NCI-H345 (cell line): ENCODE results near the gene SFN.
"Not testable (repeated sequence)": the region's sequence is repeated elsewhere in the genome, so short reads cannot be mapped to it uniquely, and the experiment has no call there.

Experiments used
- DNase-seq: peaks from one replicate; lab custom pipeline; 2025; lab: John Stamatoyannopoulos, UW

SFN gene

DNA sequence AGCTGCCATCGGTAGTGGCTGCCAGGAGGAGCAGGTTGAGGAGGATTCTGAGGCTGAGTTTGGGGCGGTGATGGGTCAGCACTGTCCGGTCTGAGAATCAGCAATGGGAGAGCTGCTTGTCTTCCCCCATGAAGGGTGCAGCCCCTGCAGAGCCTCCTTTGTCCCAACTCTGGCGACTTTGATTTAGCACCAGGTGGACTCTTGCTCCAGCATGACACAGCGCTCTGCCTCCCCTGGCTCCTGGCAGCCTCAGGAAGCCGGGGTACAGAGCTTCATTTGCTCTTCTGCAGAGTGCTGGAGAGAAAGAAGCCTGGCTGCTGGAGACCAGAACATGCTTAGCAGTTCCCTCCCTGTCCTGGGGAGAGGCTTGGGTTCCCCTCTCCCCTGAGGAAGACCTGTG, 23.2 kb upstream of the SFN start:
- DNase-seq, result no peak

DNA sequence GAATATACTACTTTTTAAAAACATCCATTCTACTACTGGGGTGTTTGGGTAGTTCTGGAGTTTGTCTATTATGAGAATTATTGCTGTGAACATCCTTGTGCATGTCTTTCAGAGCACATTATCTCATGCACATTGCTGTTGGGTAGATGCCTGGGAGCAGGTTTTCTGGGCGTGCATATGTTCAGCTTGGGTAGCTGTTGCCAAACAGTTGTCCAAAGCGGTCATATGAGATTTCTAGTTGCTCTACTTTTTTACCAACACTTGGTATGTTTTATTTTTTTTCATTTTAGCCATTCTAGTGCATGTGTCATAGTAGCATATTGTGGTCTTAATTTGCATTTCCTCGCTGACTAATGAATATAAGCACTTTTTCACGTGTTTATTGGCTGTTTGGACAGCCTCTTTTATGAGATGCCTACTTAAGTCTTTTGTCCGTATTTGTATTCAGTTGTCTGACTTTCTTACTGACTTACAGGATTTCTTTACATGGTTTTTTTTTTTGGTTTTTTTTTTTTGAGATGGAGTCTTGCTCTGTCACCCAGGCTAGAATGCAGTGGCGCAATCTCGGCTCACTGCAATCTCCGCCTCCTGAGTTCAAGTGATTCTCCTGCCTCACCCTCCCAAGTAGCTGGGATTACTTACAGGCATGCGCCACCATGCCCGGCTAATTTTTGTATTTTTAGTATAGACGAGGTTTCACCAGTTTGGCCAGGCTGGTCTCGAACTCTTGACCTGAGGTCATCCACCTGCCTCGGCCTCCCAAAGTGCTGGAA, 18.3 kb upstream of the SFN start:
- DNase-seq, result no peak

DNA sequence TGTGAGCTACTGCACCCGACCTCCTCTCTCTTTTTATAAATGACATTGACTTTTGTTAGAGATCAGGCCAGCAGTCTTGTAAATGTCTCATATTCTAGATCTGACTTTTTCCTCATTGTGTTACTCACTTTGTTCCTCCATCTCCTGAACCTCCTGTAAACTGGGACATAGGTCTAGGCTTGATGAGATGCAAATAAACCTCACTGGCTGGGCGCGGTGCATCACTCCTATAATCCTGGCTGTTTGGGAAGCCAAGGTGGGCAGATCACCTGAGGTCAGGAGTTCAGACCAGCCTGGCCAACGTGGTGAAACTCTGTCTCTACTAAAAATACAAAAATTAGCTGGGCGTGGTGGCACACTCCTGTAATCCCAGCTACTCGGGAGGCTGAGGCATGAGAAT, 15.1 kb upstream of the SFN start:
- DNase-seq, result not testable (repeated sequence)

DNA sequence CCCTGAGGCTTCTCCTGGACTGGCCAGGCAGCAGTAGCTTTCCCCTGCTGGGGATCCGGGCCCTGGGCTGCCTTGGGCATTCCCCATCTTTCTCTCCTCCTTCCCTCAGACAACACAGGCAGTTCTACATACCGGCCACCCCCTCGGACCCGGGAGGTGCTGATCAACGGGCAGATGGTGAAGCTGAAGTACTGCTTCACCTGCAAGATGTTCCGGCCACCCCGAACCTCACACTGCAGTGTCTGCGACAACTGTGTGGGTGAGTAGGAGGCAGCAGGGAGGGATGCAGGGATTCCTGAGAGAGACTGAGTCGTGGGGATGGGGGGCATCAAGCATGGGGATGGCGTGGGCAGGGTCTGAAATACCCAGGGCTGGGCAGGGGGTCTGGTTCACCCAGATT, 14.4 kb upstream of the SFN start:
- DNase-seq, result no peak

DNA sequence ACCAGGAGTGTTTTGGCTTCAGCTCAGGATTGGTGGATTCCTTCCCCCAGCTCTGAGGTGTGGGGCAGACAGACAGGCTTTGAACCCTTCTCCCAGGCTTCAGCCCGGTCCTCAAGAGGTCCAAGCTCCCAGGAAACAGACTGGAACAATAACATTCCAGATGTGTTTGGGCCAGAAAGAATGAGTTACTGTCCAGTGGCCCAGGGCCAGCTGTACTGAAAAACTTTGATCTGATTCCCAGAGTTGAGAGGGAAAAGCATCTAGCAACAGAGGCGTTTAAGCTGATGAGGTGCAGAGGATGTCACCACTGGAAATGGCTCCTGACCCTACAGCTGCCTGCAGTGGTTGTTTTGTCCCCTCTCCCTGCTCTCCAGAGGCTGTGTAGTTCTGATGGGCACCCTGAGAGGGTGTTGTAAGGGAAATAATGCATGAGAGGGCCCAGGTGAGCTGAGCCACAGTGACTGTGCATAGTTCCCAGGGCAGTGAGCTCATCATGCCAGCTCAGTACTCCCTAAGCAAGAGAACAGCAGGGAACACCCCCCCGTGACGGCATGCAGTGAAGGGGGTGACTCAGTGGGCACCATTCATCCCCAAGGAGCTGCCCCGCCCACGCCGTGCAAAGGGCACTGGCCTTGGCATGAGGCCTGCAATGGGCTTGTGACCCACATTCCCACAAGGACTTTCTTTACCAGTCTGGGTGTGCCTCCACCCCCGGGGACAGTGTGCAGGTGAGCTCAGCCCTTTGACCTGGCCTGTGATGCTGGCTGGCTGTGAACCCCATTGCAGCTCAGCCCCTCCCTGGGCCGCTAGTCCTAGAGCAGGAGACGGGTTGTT, 13.8 kb upstream of the SFN start:
- no peak for DNase-seq

DNA sequence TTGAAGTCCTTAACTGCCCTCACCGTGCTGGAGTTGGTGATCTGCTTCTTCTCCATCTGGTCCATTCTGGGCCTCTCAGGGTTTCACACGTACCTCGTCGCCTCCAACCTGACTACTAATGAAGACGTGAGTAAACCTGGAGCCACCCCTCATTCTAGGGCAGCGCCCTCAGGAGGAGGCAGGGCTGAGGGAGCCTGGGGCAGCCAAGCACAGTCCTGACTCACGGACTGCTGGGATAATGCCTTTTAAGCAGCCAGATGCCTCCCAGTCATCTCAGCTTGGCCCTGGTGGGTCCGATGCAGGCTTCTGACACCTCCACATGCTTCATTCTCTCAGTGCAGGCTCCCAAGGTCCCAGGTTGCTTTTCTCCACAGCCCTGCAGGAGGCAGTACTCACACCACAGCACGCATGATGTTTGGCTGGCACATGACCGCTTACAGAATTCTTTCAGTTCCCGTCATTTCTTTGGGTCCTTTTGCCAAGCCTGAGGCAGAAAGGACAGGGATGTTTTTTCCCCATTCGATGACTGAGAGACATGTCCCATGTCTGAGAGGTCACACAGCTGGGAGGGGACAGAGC, 11.8 kb upstream of the SFN start:
- no peak for DNase-seq

DNA sequence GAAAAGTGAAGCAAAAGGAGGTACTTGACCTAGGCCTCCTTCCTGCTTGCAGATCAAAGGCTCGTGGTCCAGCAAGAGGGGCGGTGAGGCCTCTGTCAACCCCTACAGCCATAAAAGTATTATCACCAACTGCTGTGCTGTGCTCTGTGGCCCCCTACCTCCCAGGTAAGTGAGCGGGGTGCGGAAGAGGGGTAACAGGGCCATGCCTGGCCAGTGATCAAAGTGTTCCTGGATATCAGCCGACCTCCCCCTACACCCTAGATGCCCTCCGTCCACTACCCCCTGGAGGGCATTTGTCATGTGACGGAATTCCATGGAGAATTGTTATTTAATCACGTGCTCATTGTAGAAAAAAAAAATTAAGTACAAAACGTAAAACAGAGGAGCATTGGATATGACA, 10.2 kb upstream of the SFN start:
- DNase-seq, result no peak

DNA sequence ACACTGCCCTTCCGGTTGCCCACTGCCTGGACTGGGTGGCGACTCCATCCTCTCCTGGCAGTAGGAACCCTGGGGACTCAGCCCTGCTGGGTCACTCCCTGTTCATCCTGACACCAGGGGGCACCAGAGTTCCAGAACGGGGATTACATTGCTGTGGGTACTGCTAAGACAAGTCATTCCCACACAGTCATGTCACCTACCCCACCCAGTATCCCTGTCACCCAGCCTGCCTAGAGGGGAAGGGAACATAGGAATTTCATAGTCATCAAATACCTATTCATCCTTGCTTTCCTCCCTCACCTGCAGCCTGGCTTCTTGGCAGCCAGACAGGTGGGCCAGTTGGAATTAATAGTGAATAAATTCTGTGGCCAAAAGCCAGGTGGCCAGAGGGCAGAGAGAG, 9.8 kb upstream of the SFN start:
- DNase-seq, result peak; percentile 77

DNA sequence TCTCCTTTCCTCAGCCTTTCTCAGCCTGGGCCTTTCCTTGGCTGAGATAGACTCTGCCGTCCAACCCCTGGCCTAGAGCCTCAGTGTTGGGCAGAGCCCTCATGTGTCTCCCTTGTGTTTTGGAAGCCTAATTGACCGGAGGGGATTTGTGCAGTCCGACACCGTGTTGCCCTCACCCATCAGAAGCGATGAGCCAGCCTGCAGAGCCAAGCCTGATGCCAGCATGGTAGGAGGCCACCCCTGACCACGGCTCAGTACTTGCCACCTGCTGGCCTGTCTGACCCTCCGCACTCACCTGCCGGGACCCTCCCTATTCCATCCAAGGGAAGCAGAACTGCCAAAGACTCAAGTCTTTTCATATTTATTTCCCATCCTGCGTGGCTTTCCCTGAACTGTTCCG, 9.3 kb upstream of the SFN start:
- DNase-seq, result no peak

DNA sequence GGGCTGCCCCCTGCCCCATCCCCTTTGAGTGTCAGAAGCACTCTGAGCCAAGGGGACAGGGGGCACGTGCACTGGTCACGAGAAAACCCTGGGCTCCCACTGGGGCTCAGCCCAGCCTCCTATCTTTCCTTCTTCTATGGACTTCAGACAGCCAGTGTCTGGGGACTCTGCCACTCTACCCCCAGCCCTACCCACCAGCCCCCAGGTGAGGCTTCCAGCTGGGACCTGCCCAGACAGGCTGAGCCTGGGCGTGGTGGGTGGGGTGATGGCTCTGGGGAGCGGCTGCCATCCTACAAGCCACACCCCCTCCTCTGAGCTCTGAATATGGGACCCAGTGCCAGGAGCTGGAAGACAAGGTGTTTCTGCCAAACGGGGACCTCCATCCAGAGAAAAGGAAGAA, 8.0 kb upstream of the SFN start:
- peak; percentile 22 for DNase-seq

DNA sequence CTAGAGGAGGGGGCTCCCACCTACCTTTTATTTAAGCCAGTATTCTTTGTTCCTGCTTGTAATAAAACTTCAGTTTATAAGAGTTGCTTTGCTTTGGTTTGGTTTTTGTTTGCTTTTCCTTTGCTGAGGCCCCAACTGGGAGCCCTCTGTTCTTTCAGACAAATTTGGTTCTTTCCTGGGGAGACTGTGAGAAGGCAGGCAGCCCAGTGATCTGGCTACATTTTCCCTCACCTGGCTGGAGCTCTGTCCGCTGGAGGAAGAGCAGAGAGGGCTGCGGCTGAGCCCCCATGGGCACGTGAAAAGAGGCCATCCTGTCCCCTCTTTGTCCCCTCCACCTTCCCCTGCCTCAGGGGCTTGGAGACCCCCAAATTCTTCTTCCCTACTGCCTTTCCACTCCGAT, 7.3 kb upstream of the SFN start:
- DNase-seq, result no peak

DNA sequence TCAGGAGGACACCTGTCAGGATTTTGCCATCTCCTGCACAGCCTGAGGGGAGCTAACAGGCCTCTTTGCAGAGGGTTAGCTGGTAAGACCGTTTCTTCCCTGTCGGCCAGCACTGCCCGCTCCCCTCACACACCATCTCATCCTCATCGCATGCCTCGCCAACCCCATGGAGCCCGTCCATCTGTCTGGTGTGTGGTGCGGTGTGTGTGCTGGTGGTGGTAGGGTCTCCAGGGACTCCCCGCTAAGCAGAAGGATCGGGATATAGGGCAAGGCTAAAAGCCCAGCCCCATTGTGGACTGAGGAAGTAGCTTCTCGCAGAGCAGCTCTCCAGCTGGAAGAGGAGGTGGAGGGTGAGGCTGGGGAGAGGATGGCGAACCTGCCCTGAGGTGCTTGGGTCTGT, 6.8 kb upstream of the SFN start:
- DNase-seq, result no peak

DNA sequence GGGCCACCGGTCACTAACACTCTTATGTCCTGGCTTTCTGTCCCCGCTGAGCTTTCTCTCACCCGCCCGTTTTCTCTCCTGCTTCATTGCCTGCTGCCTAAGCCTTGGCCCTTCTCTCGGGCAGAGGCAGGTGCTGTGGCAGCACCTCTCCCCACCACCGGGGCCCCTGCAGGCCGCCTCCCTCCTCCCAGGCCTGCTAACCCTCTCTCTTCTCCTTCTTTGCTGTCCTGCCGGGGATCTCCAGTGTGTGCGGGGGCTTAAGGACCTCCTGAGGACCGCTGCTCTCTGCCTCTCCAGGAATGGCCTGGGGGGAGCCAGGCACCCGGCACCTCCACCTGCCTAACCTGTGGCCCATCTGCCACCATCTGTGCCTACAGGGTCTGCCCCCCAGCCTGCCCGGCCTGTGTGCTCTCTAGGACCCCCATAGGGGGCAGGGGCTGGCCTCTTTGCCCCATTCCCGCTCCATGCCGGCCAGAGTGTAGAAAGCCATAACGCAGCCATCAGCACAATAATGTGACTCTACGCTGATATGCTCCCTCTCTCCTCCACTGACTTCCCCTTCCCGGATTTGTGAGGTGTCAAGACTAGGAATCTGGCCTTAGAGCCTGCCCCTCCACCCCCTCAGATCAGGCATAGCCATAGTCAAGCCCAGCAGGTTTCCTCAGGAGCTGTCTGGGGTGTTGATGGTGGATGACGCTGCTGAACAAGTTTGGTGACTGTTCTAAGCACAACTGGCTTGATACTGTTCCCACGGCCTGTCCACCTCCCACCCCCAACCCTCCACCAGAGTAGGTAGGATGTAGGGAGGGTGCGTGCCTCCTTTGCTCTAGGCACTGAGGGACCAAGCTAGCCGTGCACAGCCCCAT, 6.1 kb upstream of the SFN start:
- no peak for DNase-seq

DNA sequence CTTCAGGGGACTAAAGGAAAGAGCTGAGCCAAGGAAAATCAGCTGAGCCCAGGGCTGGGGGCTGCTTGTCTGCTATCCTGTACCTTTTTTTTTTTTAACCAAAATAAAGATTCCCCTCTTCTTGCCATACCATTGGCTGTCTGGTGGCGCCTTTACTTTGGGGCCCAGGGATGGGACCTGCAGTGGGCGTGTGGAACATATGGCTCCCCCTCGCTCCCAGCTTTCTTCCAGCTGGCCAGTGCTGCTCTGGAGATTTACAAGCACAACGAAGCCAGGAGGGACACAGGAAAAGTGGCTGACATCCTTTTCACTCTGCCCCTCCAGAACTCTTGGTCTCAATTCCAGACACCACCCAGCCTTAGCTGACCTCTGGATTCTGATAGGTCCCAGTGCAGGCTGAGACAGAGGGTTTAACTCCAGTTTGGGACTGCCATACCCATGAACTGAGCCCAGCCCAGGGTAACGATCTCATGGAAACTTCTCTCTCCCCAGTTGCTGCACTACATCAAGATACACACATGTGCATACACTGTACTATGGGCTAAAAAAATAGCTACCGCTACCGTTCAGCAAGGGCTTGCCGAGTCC, 5.4 kb upstream of the SFN start:
- no peak for DNase-seq

DNA sequence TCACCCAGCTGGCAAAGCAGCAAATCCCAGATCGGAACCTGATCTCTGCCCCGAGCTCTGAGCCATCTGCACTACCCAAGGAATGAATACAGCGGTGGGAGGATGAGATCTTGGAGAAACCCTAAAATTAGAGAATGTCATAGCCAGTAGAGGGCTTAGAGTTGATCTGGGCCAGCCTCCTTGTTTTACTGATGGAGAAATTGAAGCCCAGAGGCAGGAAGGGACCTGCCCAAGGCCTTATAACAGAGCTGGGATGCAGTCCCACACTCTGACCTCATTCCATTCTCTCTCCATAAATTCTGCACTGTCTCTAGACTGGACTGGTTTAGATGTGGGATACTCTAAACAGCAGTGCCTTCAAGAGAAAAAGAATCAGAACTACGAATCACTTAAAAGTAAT, 4.8 kb upstream of the SFN start:
- DNase-seq, result no peak

DNA sequence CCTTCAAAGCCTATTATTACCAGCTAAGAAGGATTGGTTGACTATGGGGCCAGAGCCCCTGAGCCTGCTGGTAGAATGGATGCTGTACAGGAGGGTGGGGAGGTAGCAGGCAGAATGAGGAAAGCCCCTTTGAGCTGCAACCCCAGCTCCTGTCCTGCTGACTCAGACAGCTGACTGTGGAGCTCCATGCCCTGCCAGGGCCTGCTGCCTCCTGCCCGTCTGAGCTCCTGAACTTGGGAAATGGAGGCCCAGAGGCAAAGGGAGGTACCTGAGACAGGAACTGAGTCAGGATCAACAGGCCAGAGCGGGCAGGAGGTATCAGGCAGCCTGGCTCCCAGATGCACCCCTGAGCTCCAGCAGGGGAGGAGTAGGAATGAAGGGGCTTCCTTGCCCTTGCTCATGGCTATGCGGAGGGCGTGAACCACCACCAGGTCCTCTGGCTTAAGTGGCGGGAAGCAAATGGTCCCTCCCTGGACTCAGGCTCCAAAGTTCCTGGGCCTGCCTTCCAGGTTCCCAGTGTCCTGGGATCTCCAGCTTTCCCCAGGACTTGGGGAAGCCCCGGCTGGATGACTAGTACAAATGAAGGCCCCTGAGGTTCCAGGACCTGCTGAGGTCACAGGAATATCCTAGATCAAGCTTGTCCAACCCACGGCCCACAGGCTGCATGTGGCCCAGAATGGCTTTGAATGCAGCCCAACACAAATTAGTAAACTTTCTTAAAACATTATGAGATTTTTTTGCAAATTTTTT, 3.9 kb upstream of the SFN start:
- DNase-seq, result no peak

DNA sequence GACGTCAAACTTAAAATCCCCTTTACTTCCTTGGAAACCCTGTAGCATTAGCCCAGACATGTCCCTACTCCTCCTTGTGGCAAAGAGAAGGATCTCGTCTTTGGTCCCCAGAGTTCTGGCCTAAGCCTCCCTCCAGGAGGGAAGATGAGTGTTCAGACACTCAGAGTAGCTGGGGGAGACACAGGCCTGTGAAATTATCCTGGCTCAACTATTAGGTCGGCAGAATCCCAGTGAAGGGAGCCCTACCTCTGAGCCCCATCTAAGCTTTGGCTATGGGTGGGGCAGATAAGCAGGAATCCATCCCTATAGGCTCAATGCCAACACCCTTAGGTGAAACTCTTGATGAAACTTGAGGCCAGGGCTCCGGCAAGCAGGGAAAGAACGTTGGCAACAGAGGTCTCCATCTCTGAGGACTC, 1.7 kb upstream of the SFN start:
- peak; percentile 1 for DNase-seq

DNA sequence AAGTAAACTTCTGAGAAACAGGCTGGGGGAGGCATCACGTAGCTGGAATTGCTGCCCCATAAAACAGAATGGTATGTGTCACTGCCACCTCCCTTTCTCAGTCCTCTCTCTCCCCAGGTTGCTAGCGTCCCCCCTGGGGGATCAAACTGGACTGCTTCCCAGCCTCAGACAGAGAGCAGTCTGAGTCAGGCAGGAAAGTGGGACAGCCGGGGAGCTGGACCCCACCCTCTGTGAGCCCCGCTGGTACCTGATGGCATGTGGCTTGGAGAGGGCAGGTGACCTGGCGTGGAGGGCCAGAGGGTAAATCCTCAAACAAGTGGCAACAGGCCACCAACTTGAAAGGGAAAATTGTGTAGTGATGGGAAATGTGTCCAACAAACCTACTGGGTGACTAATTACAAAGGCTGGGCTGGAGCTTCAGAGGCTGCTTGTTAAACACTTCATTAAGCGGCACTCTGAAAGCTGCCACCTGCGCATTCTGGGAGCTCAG, 1.0 kb upstream of the SFN start:
- DNase-seq, result peak; percentile 40

DNA sequence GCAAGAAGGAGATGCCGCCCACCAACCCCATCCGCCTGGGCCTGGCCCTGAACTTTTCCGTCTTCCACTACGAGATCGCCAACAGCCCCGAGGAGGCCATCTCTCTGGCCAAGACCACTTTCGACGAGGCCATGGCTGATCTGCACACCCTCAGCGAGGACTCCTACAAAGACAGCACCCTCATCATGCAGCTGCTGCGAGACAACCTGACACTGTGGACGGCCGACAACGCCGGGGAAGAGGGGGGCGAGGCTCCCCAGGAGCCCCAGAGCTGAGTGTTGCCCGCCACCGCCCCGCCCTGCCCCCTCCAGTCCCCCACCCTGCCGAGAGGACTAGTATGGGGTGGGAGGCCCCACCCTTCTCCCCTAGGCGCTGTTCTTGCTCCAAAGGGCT, 732 bp downstream of the SFN start:
- peak; percentile 55 for DNase-seq

DNA sequence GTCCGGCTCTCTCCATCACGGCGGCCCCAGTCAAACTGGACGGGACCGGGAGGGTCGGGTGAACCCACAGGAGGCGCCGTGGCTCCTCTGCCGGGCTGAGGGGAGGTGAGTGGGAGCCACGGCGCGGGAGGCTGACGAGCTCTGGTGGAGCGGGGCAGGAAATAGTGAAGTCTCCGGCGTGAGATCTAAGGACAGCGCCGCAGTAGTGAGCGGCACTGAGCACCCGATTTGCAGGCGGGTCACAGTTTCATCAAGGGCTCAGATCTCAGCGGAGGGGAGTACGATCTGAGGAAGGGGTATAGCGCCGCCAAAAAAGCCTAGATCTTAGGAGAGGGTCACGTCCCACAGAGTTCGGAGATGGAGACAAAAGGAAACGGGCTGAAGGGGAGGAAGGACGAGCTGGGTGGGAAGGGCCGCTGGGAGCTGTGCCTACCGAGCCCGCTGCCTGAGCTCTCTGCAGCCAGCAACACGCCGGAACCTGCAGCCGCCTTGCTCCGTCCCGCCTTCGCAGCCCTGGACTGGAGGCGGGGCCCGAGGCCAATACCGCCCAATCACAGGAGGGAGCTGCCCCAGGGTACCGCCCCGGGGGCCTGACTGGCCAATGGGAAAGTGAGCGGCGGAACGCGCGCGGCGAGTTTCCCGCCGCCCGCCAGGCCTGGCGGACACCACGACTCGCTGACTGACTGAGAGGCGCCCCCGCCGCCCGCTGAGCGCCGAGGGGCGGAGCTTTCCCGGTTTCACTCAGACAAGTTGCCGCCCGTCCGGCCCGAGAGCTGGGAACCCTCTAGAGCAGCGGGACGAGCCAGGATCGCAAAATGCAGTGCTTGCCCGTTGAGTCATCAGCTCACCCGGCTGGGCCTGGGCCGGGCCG, 1.9 kb downstream of the SFN start:
- peak; percentile 99 for DNase-seq
